ENCODE data around the gene VAMP8. TPM values are rescaled to one million over a fixed set of nuclear protein-coding genes. Genes with fewer than 3 reads are reported as not detected.
A peak's percentile ranks its signal among the peaks of the same experiment; 100 is the strongest.

The VAMP8 gene
- polyA plus RNA-seq, 2 of the 4 experiments (the other 2 are of a cell fraction), result 18.5 to 41.1 TPM

- TF ChIP-seq NFE2L2 (conservative IDR thresholded peaks at IDR 0.05; ENCODE audit: low read length) (no peak), ZC3H11A (IDR thresholded peaks at IDR 0.05) (no peak), SMC3 (IDR thresholded peaks at IDR 0.05) (peak; percentile 39; the same call in 2 of the 3 replicates), MAFK (IDR thresholded peaks at IDR 0.05; ENCODE audit: partially characterized antibody) (no peak)
Observed at GRCh38 chr2:85561280-85562212, 15.8 kb upstream of the VAMP8 start, which contains the start of gene GGCX (continued).

- Histone ChIP-seq H3K4me3 (no peak overlapping the region), H3K27ac (0 out of 6 replicates have a peak overlapping the region, but pooled peaks of 1 of the 2 experiments have one; percentile 12), H3K4me1 (peaks cover 13% of the 10 kb centered on the region), H3K4me2 (no peak overlapping the region), H3K9me3 (no peaks in the 10 kb centered on the region)
- no peak for ATAC-seq
- FAIRE-seq, result no peak
- no peak for TF ChIP-seq ZNF302 (CRISPR knock-in tag; IDR thresholded peaks at IDR 0.05)
- ChIA-PET CTCF (interaction anchor here (6.0 kb wide), 1 partner anchor 13 kb away, joined by 56 read pairs; no protein-coding TSS in a partner anchor), POLR2A (interaction anchor here (1.2 kb wide), 1 partner anchor 31 kb away, joined by 4 read pairs; the partner anchor contains the start of gene RNF181)
- WGBS (ENCODE audit: missing lambda C conversion rate), result 93% methylated on average over 5 of the region's 5 CpGs
- no peak for DNase-seq (ENCODE audit: low read depth in 1 of 2, low spot score in 1 of 2)
Observed at GRCh38 chr2:85564144-85564563, 13.2 kb upstream of the VAMP8 start.

- no peak overlapping the region for H3K4me2 ChIP-seq
- DNase-seq (ENCODE audit: low read depth in 1 of 2, low spot score in 1 of 2) (no peak), FAIRE-seq (no peak), ATAC-seq (no peak)
- CTCF ChIA-PET, result interaction anchor here (1.2 to 2.4 kb wide), 4 partner anchors 10 to 145 kb away, joined by 4 to 6 read pairs (median 6); no protein-coding TSS in a partner anchor
- no peak overlapping the region for H3K4me3 ChIP-seq
- no peaks in the 10 kb centered on the region for H3K4me1 ChIP-seq
- POLR2A ChIA-PET, result no interaction called here
- no peaks in the 10 kb centered on the region for H3K9me3 ChIP-seq
- H3K27ac ChIP-seq, result no peak overlapping the region
- no peak for TF ChIP-seq KDM1A (IDR thresholded peaks at IDR 0.05; ENCODE audit: low read depth)
- no peak for TF ChIP-seq MAFK (IDR thresholded peaks at IDR 0.05; ENCODE audit: partially characterized antibody)
- no peak for TF ChIP-seq HOXA7 (CRISPR knock-in tag; IDR thresholded peaks at IDR 0.05)
- no peak for TF ChIP-seq TP53 (CRISPR knock-in tag; IDR thresholded peaks at IDR 0.05)
- TF ChIP-seq JUN (IDR thresholded peaks at IDR 0.05), result no peak
- TF ChIP-seq HEYL (CRISPR knock-in tag; IDR thresholded peaks at IDR 0.05), result no peak
- no peak for TF ChIP-seq NFE2L2 (conservative IDR thresholded peaks at IDR 0.05; ENCODE audit: low read length)
- TF ChIP-seq ELK1 (IDR thresholded peaks at IDR 0.05; ENCODE audit: low read depth, low read length), result no peak
- TF ChIP-seq HES2 (IDR thresholded peaks at IDR 0.05), result no peak
- no peak for TF ChIP-seq FOSL2 (IDR thresholded peaks at IDR 0.05)
- TF ChIP-seq FOSL2 (CRISPR knock-in tag; IDR thresholded peaks at IDR 0.05), result no peak
- WGBS (ENCODE audit: missing lambda C conversion rate), result 52% methylated on average over 4 of the region's 4 CpGs
Observed at GRCh38 chr2:85566265-85566664, 11.1 kb upstream of the VAMP8 start.

- no peak for TF ChIP-seq TP53 (CRISPR knock-in tag; IDR thresholded peaks at IDR 0.05)
- no peak for TF ChIP-seq BHLHE40 (IDR thresholded peaks at IDR 0.05; ENCODE audit: low read depth, low read length)
- TF ChIP-seq CEBPB (IDR thresholded peaks at IDR 0.05), result no peak
- TF ChIP-seq PHF8 (IDR thresholded peaks at IDR 0.05; ENCODE audit: borderline replicate concordance, low read depth), result no peak
- TF ChIP-seq HES2 (IDR thresholded peaks at IDR 0.05), result no peak
- TF ChIP-seq KDM1A (IDR thresholded peaks at IDR 0.05; ENCODE audit: low read depth), result no peak
- TF ChIP-seq ELK1 (IDR thresholded peaks at IDR 0.05; ENCODE audit: low read depth, low read length), result no peak
- TF ChIP-seq E2F6 (IDR thresholded peaks at IDR 0.05; ENCODE audit: borderline replicate concordance, low read depth), result no peak
- Histone ChIP-seq H3K9me3 (no peaks in the 10 kb centered on the region), H3K4me2 (no peak overlapping the region), H3K4me3 (no peak overlapping the region), H3K27ac (no peak overlapping the region), H3K4me1 (peaks cover 5% of the 10 kb centered on the region; the same call in 1 of the 3 replicates)
- ATAC-seq, result no peak
- POLR2A ChIA-PET, result no interaction called here
- DNase-seq (ENCODE audit: low read depth in 1 of 2, low spot score in 1 of 2), result no peak
- WGBS (ENCODE audit: missing lambda C conversion rate), result 89% methylated on average over 8 of the region's 8 CpGs
- no peak for FAIRE-seq
- CTCF ChIA-PET, result interaction anchor here (0.6 to 1.5 kb wide), 3 partner anchors 15 to 332 kb away, joined by 3 to 4 read pairs (median 3); no protein-coding TSS in a partner anchor
Observed at GRCh38 chr2:85575739-85576138, 1.6 kb upstream of the VAMP8 start.

Data from A549 (cell line).